ENCODE measurements around the gene RNF144A. TPM values are rescaled to one million over a fixed set of nuclear protein-coding genes. Genes with fewer than 3 reads are reported as not detected.

Gene RNF144A
- total and polyA plus RNA-seq, 2 of the 13 experiments (the other 11 are each of a cell fraction or from before 2014, with no cell fraction given), result 13.9 to 16.5 TPM

- intact Hi-C loops (cut with micrococcal nuclease; ENCODE audit: unreplicated experiment), result loop anchor here (5.0 kb wide), 2 partner anchors 32 to 157 kb away; no protein-coding TSS in a partner anchor
- H3K9me3 ChIP-seq (ENCODE audit: low read length), result no peaks in the 10 kb centered on the region
- TF ChIP-seq PRDM10 (CRISPR knock-in tag; IDR thresholded peaks at IDR 0.05; ENCODE audit: low read depth), result no peak
- no peak for TF ChIP-seq PAX8 (CRISPR knock-in tag; IDR thresholded peaks at IDR 0.05; ENCODE audit: borderline replicate concordance)
- no peak for TF ChIP-seq ZSCAN25 (CRISPR knock-in tag; IDR thresholded peaks at IDR 0.05)
- no peak for TF ChIP-seq ZBTB4 (CRISPR knock-in tag; IDR thresholded peaks at IDR 0.05; ENCODE audit: borderline replicate concordance)
- TF ChIP-seq ZNF710 (CRISPR knock-in tag; IDR thresholded peaks at IDR 0.05; ENCODE audit: borderline replicate concordance), result no peak
- no peak for TF ChIP-seq DDIT3 (CRISPR knock-in tag; IDR thresholded peaks at IDR 0.05)
- no peak for TF ChIP-seq ZNF552 (CRISPR knock-in tag; IDR thresholded peaks at IDR 0.05; ENCODE audit: borderline replicate concordance)
- no peak for TF ChIP-seq NCOA2 (CRISPR knock-in tag; IDR thresholded peaks at IDR 0.05)
- no peak for TF ChIP-seq MLLT10 (CRISPR knock-in tag; IDR thresholded peaks at IDR 0.05)
- TF ChIP-seq ZFP36L2 (CRISPR knock-in tag; IDR thresholded peaks at IDR 0.05), result no peak
- no peak for TF ChIP-seq HNRNPH1 (optimal IDR thresholded peaks at IDR 0.05; ENCODE audit: low read depth, low read length)
- no peak for TF ChIP-seq ZXDC (CRISPR knock-in tag; IDR thresholded peaks at IDR 0.05)
Measured at GRCh38 chr2:6924924-6925409, 7.8 kb downstream of the RNF144A start.

More at GRCh38 chr2:6924924-6925409, 7.8 kb downstream of the RNF144A start:
- ATAC-seq, result no peak
- POLR2A ChIA-PET, result no interaction called here
- BruUV-seq (replicated peaks), result no TSS peak
- Histone ChIP-seq H3K36me3 (replicated peaks in 1 of 2; ENCODE audit: control insufficient read depth in 1 of 2, insufficient read depth in 2 of 2, low read length in 2 of 2) (no peaks in the 10 kb centered on the region; a peak in 2 of 5 replicates), H3K27ac (ENCODE audit: extremely low read length, insufficient read depth, low read length) (no peak overlapping the region), H3K9ac (ENCODE audit: insufficient read depth, low read depth, low read length) (no peak overlapping the region), H3K27me3 (ENCODE audit: control insufficient read depth in 1 of 2, insufficient read depth in 2 of 2, low read length in 2 of 2) (no peaks in the 10 kb centered on the region), H4K20me1 (ENCODE audit: insufficient read depth, low read length) (peaks cover 10% of the 10 kb centered on the region; the same call in 1 of the 2 replicates), H3K4me1 (ENCODE audit: insufficient read depth, low read length) (peaks cover 52% of the 10 kb centered on the region), H3K4me3 (replicated peaks in 1 of 3; ENCODE audit: insufficient read depth in 1 of 3, low read depth in 2 of 3, low read length in 3 of 3) (no peak overlapping the region), H3K4me2 (ENCODE audit: low read depth, low read length) (no peak overlapping the region), H3K79me2 (ENCODE audit: insufficient read depth, low read length) (peaks cover 21% of the 10 kb centered on the region), H2AFZ (ENCODE audit: low read length) (no peak overlapping the region)
- no peak for FAIRE-seq
- no peak for DNase-seq (ENCODE audit: low spot score)
- WGBS (ENCODE audit: low lambda C conversion rate), result 94% methylated on average over 7 of the region's 7 CpGs
- CTCF ChIA-PET (ENCODE audit: low intra/inter-chr PET ratio, low total read pairs), result no interaction called here
- in situ Hi-C loops (cut with HindIII; ENCODE audit: extremely low pct_ligation_motif_present, low pct_unique_long_range_greater_than_20kb), result no loop called here

All from HepG2 (cell line).